Measurements from ENCODE around the gene VPS8.
A peak's percentile ranks its signal among the peaks of the same experiment; 100 is the strongest.

VPS8 gene

GRCh38 chr3:184805351-184806038, 6.5 kb upstream of the VPS8 start:
- Histone ChIP-seq H3K4me1 (ENCODE audit: control insufficient read depth, insufficient read depth, low read length) (no peaks in the 10 kb centered on the region), H3K27me3 (ENCODE audit: control insufficient read depth, insufficient read depth, low read length) (peaks cover 13% of the 10 kb centered on the region), H3K9ac (ENCODE audit: low read depth, low read length) (no peak overlapping the region), H3K9me3 (replicated peaks; ENCODE audit: low read length) (no peaks in the 10 kb centered on the region), H3K36me3 (ENCODE audit: insufficient read depth, low read length) (no peaks in the 10 kb centered on the region), H3K4me2 (ENCODE audit: low read length) (no peak overlapping the region), H3K4me3 (ENCODE audit: low read length) (no peak overlapping the region)

DNA sequence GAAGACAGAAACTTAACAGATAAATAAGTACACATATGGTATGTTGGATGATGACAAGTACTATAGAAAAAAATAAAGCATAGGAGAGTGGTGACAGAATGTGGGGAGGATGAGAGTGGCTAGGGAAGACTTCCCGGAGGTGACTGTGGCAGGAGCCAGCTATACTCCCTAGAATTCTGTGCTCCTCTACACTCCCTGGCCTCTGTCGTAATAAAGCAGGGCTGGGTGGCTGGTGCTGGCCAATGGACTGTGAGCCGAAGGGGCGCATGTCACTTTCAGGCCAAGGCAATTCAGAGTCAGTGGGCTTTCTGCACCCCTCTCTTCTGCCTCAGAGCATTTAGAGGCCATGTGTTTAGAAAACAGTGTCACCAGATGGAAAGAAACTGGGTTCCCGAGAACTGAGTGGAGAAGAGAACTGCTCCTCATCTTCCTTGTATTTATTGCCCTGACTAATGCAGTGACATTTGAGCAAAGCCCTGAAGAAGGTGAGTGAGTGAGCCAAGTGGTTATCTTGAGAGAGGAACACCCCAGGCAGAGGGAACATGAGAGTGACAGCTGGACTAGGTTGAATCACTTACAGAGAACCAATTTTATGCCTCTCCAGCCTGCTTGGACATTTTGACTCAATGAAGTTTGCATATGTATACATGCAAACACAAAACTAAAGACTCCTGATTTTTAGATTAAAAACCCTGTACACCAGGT, 5.2 kb upstream of the VPS8 start:
- Histone ChIP-seq H3K4me2 (ENCODE audit: low read length) (no peak overlapping the region), H3K4me3 (ENCODE audit: low read length) (no peak overlapping the region), H3K9me3 (replicated peaks; ENCODE audit: low read length) (no peaks in the 10 kb centered on the region), H3K9ac (ENCODE audit: low read depth, low read length) (no peak overlapping the region), H3K27me3 (ENCODE audit: control insufficient read depth, insufficient read depth, low read length) (peaks cover 8% of the 10 kb centered on the region), H3K36me3 (ENCODE audit: insufficient read depth, low read length) (no peaks in the 10 kb centered on the region), H3K4me1 (ENCODE audit: control insufficient read depth, insufficient read depth, low read length) (no peaks in the 10 kb centered on the region)

- Histone ChIP-seq H3K4me1 (ENCODE audit: control insufficient read depth, insufficient read depth, low read length) (no peaks in the 10 kb centered on the region), H3K9ac (ENCODE audit: low read depth, low read length) (no peak overlapping the region), H3K36me3 (ENCODE audit: insufficient read depth, low read length) (no peaks in the 10 kb centered on the region), H3K27me3 (ENCODE audit: control insufficient read depth, insufficient read depth, low read length) (peaks cover 4% of the 10 kb centered on the region), H3K9me3 (replicated peaks; ENCODE audit: low read length) (no peaks in the 10 kb centered on the region), H3K4me3 (ENCODE audit: low read length) (no peak overlapping the region), H3K4me2 (ENCODE audit: low read length) (no peak overlapping the region)
Measured at GRCh38 chr3:184807549-184807948, 4.4 kb upstream of the VPS8 start.

GRCh38 chr3:184808021-184808420, 3.9 kb upstream of the VPS8 start:
- Histone ChIP-seq H3K4me3 (ENCODE audit: low read length) (no peak overlapping the region), H3K9me3 (replicated peaks; ENCODE audit: low read length) (no peaks in the 10 kb centered on the region), H3K9ac (ENCODE audit: low read depth, low read length) (no peak overlapping the region), H3K4me2 (ENCODE audit: low read length) (no peak overlapping the region), H3K27me3 (ENCODE audit: control insufficient read depth, insufficient read depth, low read length) (peaks cover 4% of the 10 kb centered on the region), H3K36me3 (ENCODE audit: insufficient read depth, low read length) (no peaks in the 10 kb centered on the region), H3K4me1 (ENCODE audit: control insufficient read depth, insufficient read depth, low read length) (peaks cover 4% of the 10 kb centered on the region)

DNA sequence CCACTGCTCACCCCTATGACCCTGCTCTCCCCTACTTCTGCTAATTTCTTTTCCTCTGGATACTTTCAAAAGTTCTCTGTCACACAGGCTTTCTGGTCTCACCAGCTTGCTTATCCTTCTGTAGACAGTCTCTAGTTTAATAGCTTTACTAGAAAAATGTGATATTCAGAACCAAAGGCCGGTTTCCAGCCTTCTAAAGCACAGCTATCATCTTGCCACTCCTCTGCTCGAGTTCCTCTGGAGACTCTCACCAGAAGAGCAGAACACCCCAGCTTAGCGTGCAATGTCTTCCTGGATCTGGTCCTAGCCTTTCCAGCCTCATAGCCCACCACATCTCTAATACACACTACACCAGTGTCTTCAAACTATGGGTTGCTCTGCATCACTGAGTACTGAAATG, 1.8 kb upstream of the VPS8 start:
- Histone ChIP-seq H3K4me1 (ENCODE audit: control insufficient read depth, insufficient read depth, low read length) (peaks cover 6% of the 10 kb centered on the region), H3K9ac (ENCODE audit: low read depth, low read length) (no peak overlapping the region), H3K27me3 (ENCODE audit: control insufficient read depth, insufficient read depth, low read length) (peaks cover 4% of the 10 kb centered on the region), H3K4me3 (ENCODE audit: low read length) (no peak overlapping the region), H3K9me3 (replicated peaks; ENCODE audit: low read length) (no peaks in the 10 kb centered on the region), H3K4me2 (ENCODE audit: low read length) (no peak overlapping the region), H3K36me3 (ENCODE audit: insufficient read depth, low read length) (no peaks in the 10 kb centered on the region)

GRCh38 chr3:184811034-184811433, 932 bp upstream of the VPS8 start:
- H3K4me2 ChIP-seq (ENCODE audit: low read length), result no peak overlapping the region
- H3K9ac ChIP-seq (ENCODE audit: low read depth, low read length), result no peak overlapping the region
- H3K27me3 ChIP-seq (ENCODE audit: control insufficient read depth, insufficient read depth, low read length), result peaks cover 4% of the 10 kb centered on the region
- H3K36me3 ChIP-seq (ENCODE audit: insufficient read depth, low read length), result no peaks in the 10 kb centered on the region
- peaks cover 10% of the 10 kb centered on the region for H3K4me1 ChIP-seq (ENCODE audit: control insufficient read depth, insufficient read depth, low read length)
- H3K9me3 ChIP-seq (replicated peaks; ENCODE audit: low read length), result no peaks in the 10 kb centered on the region
- H3K4me3 ChIP-seq (ENCODE audit: low read length), result no peak overlapping the region

GRCh38 chr3:184811663-184811998, 335 bp upstream of the VPS8 start:
- Histone ChIP-seq H3K4me2 (ENCODE audit: low read length) (peak overlapping the region; percentile 95), H3K4me3 (ENCODE audit: low read length) (peak overlapping the region; percentile 87), H3K9ac (ENCODE audit: low read depth, low read length) (peak overlapping the region; percentile 82), H3K9me3 (replicated peaks; ENCODE audit: low read length) (no peaks in the 10 kb centered on the region), H3K4me1 (ENCODE audit: control insufficient read depth, insufficient read depth, low read length) (peaks cover 10% of the 10 kb centered on the region), H3K36me3 (ENCODE audit: insufficient read depth, low read length) (no peaks in the 10 kb centered on the region), H3K27me3 (ENCODE audit: control insufficient read depth, insufficient read depth, low read length) (peaks cover 4% of the 10 kb centered on the region)

DNA sequence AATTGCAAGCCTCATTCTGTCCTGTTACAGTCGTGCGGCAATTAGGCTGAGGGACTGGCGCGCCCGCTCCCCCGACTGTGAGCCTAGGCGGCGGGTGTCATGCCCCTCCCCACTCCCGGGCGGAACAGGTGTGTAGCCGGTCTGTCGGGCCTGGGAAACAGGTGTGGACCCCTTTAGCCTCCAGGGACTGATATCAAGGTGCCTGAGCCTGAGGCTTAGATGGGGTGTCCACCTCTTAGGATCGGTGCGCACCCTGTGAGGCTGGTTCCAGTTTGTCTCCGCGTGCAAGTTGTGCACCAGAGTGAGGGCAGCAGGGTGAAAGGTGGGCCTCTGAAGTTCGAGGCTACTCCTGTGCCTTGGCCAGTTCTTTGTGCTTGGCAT, 686 bp downstream of the VPS8 start:
- peaks cover 4% of the 10 kb centered on the region for H3K27me3 ChIP-seq (ENCODE audit: control insufficient read depth, insufficient read depth, low read length)
- no peaks in the 10 kb centered on the region for H3K9me3 ChIP-seq (replicated peaks; ENCODE audit: low read length)
- peaks cover 10% of the 10 kb centered on the region for H3K4me1 ChIP-seq (ENCODE audit: control insufficient read depth, insufficient read depth, low read length)
- no peaks in the 10 kb centered on the region for H3K36me3 ChIP-seq (ENCODE audit: insufficient read depth, low read length)
- H3K4me2 ChIP-seq (ENCODE audit: low read length), result peak overlapping the region; percentile 95
- peak overlapping the region; percentile 87 for H3K4me3 ChIP-seq (ENCODE audit: low read length)
- peak overlapping the region; percentile 82 for H3K9ac ChIP-seq (ENCODE audit: low read depth, low read length)

GRCh38 chr3:184813357-184813756, 1.4 kb downstream of the VPS8 start:
- Histone ChIP-seq H3K4me1 (ENCODE audit: control insufficient read depth, insufficient read depth, low read length) (peaks cover 10% of the 10 kb centered on the region), H3K9ac (ENCODE audit: low read depth, low read length) (no peak overlapping the region)

DNA sequence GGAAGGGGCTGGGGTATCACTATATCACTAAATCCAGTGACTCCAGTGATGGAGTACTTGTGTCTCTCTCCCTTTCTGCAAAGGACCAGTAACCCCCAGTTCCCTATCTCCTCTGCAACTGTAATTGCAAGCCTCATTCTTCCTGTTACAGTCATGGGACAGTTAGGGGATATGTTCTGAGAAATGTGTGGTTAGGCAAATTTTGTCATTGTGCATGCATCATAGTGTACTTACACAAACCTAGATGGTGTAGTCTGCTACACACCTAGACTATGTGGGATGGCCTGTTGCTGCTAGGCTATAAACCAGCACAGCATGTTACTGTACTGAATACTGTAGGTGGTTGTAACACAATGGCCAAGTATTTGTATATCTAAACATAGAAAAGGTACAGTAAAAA, 2.2 kb downstream of the VPS8 start:
- H3K4me2 ChIP-seq (ENCODE audit: low read length), result no peak overlapping the region
- H3K9me3 ChIP-seq (replicated peaks; ENCODE audit: low read length), result no peaks in the 10 kb centered on the region
- H3K9ac ChIP-seq (ENCODE audit: low read depth, low read length), result no peak overlapping the region
- no peaks in the 10 kb centered on the region for H3K36me3 ChIP-seq (ENCODE audit: insufficient read depth, low read length)
- H3K27me3 ChIP-seq (ENCODE audit: control insufficient read depth, insufficient read depth, low read length), result no peaks in the 10 kb centered on the region
- peaks cover 10% of the 10 kb centered on the region for H3K4me1 ChIP-seq (ENCODE audit: control insufficient read depth, insufficient read depth, low read length)
- H3K4me3 ChIP-seq (ENCODE audit: low read length), result no peak overlapping the region

More at GRCh38 chr3:184813357-184813756, 1.4 kb downstream of the VPS8 start:
- no peaks in the 10 kb centered on the region for H3K36me3 ChIP-seq (ENCODE audit: insufficient read depth, low read length)
- H3K27me3 ChIP-seq (ENCODE audit: control insufficient read depth, insufficient read depth, low read length), result no peaks in the 10 kb centered on the region
- H3K9me3 ChIP-seq (replicated peaks; ENCODE audit: low read length), result no peaks in the 10 kb centered on the region
- peak overlapping the region; percentile 87 for H3K4me3 ChIP-seq (ENCODE audit: low read length)
- peak overlapping the region; percentile 95 for H3K4me2 ChIP-seq (ENCODE audit: low read length)

DNA sequence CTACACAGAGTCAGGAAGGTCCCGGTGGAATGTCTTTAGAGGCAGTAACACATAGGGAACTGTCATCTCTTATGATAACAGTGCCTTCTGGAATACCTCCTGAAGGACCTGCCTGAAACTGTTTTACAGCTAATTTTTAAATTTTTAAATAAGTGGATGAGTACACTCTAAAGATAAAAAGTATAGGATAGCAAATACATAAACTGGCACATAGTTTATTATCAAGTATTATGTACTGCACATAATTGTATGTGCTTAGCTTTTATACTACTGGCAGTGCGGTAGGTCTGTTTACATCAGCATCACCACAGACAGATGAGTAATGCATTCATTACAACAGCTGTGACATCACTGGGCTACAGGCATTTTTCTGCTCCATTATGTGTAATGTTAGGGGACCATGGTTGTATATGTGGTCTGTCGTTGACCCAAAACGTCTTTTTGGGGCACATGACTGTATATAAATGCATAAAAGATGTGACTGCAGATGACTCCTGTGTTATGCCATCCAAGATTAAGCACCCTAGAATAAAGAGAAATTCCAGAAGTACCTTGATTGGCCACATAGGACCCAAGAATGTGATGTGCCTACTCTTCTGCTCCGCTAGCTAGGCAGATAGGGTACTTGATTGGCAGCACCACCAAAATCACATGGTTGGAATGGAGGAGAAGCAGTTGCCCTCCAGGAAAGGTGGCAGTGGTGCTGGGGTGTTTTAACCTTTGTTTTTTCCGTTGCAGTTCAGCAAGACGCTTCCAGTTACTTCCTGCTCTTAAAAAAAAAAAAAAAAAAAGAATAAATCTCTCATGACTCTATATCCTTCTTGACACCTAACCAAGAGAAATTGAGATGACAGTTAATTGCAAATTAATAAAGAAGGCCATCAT, 3.3 kb downstream of the VPS8 start:
- Histone ChIP-seq H3K9me3 (replicated peaks; ENCODE audit: low read length) (no peaks in the 10 kb centered on the region), H3K4me2 (ENCODE audit: low read length) (no peak overlapping the region), H3K4me3 (ENCODE audit: low read length) (no peak overlapping the region), H3K27me3 (ENCODE audit: control insufficient read depth, insufficient read depth, low read length) (no peaks in the 10 kb centered on the region), H3K4me1 (ENCODE audit: control insufficient read depth, insufficient read depth, low read length) (peaks cover 10% of the 10 kb centered on the region), H3K9ac (ENCODE audit: low read depth, low read length) (no peak overlapping the region), H3K36me3 (ENCODE audit: insufficient read depth, low read length) (no peaks in the 10 kb centered on the region)

All from skeletal muscle satellite cell (primary cell).